Measurements from ENCODE around the gene EBF4.

Gene EBF4

GRCh38 chr20:2699775-2700413, 7.3 kb downstream of the EBF4 start:
- no peak for DNase-seq

- peak in 33 of 56 donors; percentile 6 to 75 (median 43) for DNase-seq
Observed at GRCh38 chr20:2700913-2701620, 8.5 kb downstream of the EBF4 start.

GRCh38 chr20:2701671-2702081, 9.1 kb downstream of the EBF4 start:
- DNase-seq: no peak

- no peak for DNase-seq
Observed at GRCh38 chr20:2703716-2704475, 11.3 kb downstream of the EBF4 start.

GRCh38 chr20:2705931-2706645, 13.5 kb downstream of the EBF4 start:
- DNase-seq: no peak

- no peak for DNase-seq
Observed at GRCh38 chr20:2706688-2707352, 14.2 kb downstream of the EBF4 start.

GRCh38 chr20:2707353-2708072, 14.9 kb downstream of the EBF4 start:
- no peak for DNase-seq

- no peak for DNase-seq
Observed at GRCh38 chr20:2708073-2708415, 15.5 kb downstream of the EBF4 start.

GRCh38 chr20:2708665-2709064, 16.1 kb downstream of the EBF4 start:
- DNase-seq: no peak

GRCh38 chr20:2709205-2709981, 16.8 kb downstream of the EBF4 start:
- DNase-seq: no peak

GRCh38 chr20:2713285-2713684, 20.7 kb downstream of the EBF4 start:
- DNase-seq: no peak

GRCh38 chr20:2729251-2729713, 36.7 kb downstream of the EBF4 start:
- no peak for DNase-seq

- no peak for DNase-seq
Observed at GRCh38 chr20:2729791-2730190, 37.2 kb downstream of the EBF4 start.

- no peak for DNase-seq
Observed at GRCh38 chr20:2734899-2735298, 42.3 kb downstream of the EBF4 start.

- no peak for DNase-seq
Observed at GRCh38 chr20:2736441-2736840, 43.9 kb downstream of the EBF4 start.

GRCh38 chr20:2738331-2739041, 45.9 kb downstream of the EBF4 start:
- DNase-seq: no peak

- DNase-seq: no peak
Observed at GRCh38 chr20:2739042-2739398, 46.4 kb downstream of the EBF4 start.

GRCh38 chr20:2740702-2741101, 48.1 kb downstream of the EBF4 start:
- no peak for DNase-seq

GRCh38 chr20:2741463-2741862, 48.9 kb downstream of the EBF4 start:
- DNase-seq: no peak
